GM18870 (cell line): ENCODE results near the gene PCSK5.
"Not testable (repeated sequence)": the region's sequence is repeated elsewhere in the genome, so short reads cannot be mapped to it uniquely, and the experiment has no call there.

ENCODE experiments used
- ATAC-seq: cut with Tn5 transposase; IDR thresholded peaks from one replicate; pipeline ENCODE4 v1.9.1; 2021; ENCODE audit warnings: moderate library complexity; ENCODE audit not compliant: unreplicated experiment

The PCSK5 gene

GRCh38 chr9:75889577-75889976 is 896 bp upstream of the PCSK5 start:
- ATAC-seq: no peak

GRCh38 chr9:75889977-75890471 is 449 bp upstream of the PCSK5 start:
- no peak for ATAC-seq

- no peak for ATAC-seq
Measured at GRCh38 chr9:75891277-75891741, 836 bp downstream of the PCSK5 start.

- ATAC-seq: no peak
Measured at GRCh38 chr9:75891771-75892215, 1.3 kb downstream of the PCSK5 start.

- ATAC-seq: no peak
Measured at GRCh38 chr9:75892216-75892911, 1.9 kb downstream of the PCSK5 start.

GRCh38 chr9:75893106-75893505 is 2.6 kb downstream of the PCSK5 start:
- ATAC-seq: no peak

- no peak for ATAC-seq
Measured at GRCh38 chr9:75894566-75894965, 4.1 kb downstream of the PCSK5 start.

GRCh38 chr9:75895112-75895511 is 4.6 kb downstream of the PCSK5 start:
- no peak for ATAC-seq

GRCh38 chr9:75896193-75896592 is 5.7 kb downstream of the PCSK5 start:
- ATAC-seq: no peak

- not testable (repeated sequence) for ATAC-seq
Measured at GRCh38 chr9:75900893-75901524, 10.5 kb downstream of the PCSK5 start.

- ATAC-seq: no peak
Measured at GRCh38 chr9:75903785-75904360, 13.4 kb downstream of the PCSK5 start.

- no peak for ATAC-seq
Measured at GRCh38 chr9:75904364-75904763, 13.9 kb downstream of the PCSK5 start.

GRCh38 chr9:75906531-75906930 is 16.1 kb downstream of the PCSK5 start:
- no peak for ATAC-seq

- ATAC-seq: no peak
Measured at GRCh38 chr9:75907329-75907728, 16.9 kb downstream of the PCSK5 start.

- ATAC-seq: no peak
Measured at GRCh38 chr9:75907923-75908322, 17.4 kb downstream of the PCSK5 start.

- no peak for ATAC-seq
Measured at GRCh38 chr9:75909776-75910175, 19.3 kb downstream of the PCSK5 start.

GRCh38 chr9:75910731-75911130 is 20.3 kb downstream of the PCSK5 start:
- ATAC-seq: no peak

- ATAC-seq: no peak
Measured at GRCh38 chr9:75911390-75911789, 20.9 kb downstream of the PCSK5 start.

GRCh38 chr9:75912951-75913350 is 22.5 kb downstream of the PCSK5 start:
- ATAC-seq: no peak

GRCh38 chr9:75914002-75914401 is 23.5 kb downstream of the PCSK5 start:
- no peak for ATAC-seq

- no peak for ATAC-seq
Measured at GRCh38 chr9:75914883-75915452, 24.5 kb downstream of the PCSK5 start.

- ATAC-seq: no peak
Measured at GRCh38 chr9:75918154-75918553, 27.7 kb downstream of the PCSK5 start.
